ENCODE data around the gene RAB36.

RAB36 gene

GRCh38 chr22:23109079-23109347 lies 36.3 kb upstream of the RAB36 start:
- DNase-seq: no peak

- DNase-seq: no peak
Measured at GRCh38 chr22:23109441-23109978, 35.8 kb upstream of the RAB36 start.

- no peak for DNase-seq
Measured at GRCh38 chr22:23110190-23110921, 34.9 kb upstream of the RAB36 start.

- no peak for DNase-seq
Measured at GRCh38 chr22:23110922-23111527, 34.3 kb upstream of the RAB36 start.

GRCh38 chr22:23112472-23113012 lies 32.7 kb upstream of the RAB36 start:
- DNase-seq: no peak

- no peak for DNase-seq
Measured at GRCh38 chr22:23113067-23113846, 32.0 kb upstream of the RAB36 start.

GRCh38 chr22:23113847-23114720 lies 31.2 kb upstream of the RAB36 start:
- DNase-seq: no peak

GRCh38 chr22:23114721-23115020 lies 30.6 kb upstream of the RAB36 start:
- no peak for DNase-seq

- no peak for DNase-seq
Measured at GRCh38 chr22:23115369-23115768, 29.9 kb upstream of the RAB36 start.

GRCh38 chr22:23115825-23116494 lies 29.3 kb upstream of the RAB36 start:
- DNase-seq: no peak

GRCh38 chr22:23116506-23117263 lies 28.6 kb upstream of the RAB36 start:
- no peak for DNase-seq

- DNase-seq: no peak
Measured at GRCh38 chr22:23117275-23117674, 28.0 kb upstream of the RAB36 start.

- DNase-seq: no peak
Measured at GRCh38 chr22:23117891-23118646, 27.2 kb upstream of the RAB36 start.

GRCh38 chr22:23118647-23119493 lies 26.4 kb upstream of the RAB36 start:
- DNase-seq: no peak

- DNase-seq: peak in 3 of 4 experiments; percentile 11 to 26 (median 16)
Measured at GRCh38 chr22:23119494-23120414, 25.5 kb upstream of the RAB36 start.

GRCh38 chr22:23120415-23120899 lies 24.8 kb upstream of the RAB36 start:
- no peak for DNase-seq

GRCh38 chr22:23121000-23121421 lies 24.3 kb upstream of the RAB36 start:
- no peak for DNase-seq

GRCh38 chr22:23121424-23121823 lies 23.9 kb upstream of the RAB36 start:
- DNase-seq: no peak
